Measurements from ENCODE around the gene VPS37B. TPM values are rescaled to one million over a fixed set of nuclear protein-coding genes. Genes with fewer than 3 reads are reported as not detected.

The VPS37B gene
- total and polyA plus RNA-seq, 12 donors = 11.0 to 52.4 (median 28.0) TPM

DNA sequence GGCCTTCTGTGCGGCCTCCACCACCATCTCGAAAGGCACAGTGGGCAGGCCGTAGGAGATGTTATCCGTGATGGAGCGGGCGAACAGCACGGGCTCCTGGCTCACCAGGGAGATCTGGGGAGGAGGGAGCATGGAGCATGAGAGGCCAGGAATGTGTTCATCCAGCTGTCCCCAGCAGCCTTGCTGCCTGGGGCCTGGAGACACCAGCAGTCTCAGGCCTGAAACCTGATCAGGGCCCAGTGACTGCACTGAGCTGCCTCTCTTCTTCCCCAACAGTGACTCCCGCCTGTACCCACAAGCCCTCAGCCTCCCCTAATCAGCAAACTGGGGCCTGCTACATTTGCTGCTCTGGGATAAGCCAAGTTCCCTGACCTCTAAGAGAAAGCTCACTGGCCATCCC is 39.4 kb upstream of the VPS37B start:
- intact Hi-C loops (cut with DNase I) = no loop called here
- no peak for DNase-seq
- Histone ChIP-seq H3K4me1 (replicated peaks in 1 of 2) (no peaks in the 10 kb centered on the region), H3K27ac (no peak overlapping the region), H3K4me3 (no peak overlapping the region), H3K27me3 (no peaks in the 10 kb centered on the region), H3K9me3 (replicated peaks in 1 of 3) (no peaks in the 10 kb centered on the region), H3K36me3 (replicated peaks in 1 of 2) (no peaks in the 10 kb centered on the region)
- no peak for TF ChIP-seq POLR2A (IDR thresholded peaks at IDR 0.05)
- TF ChIP-seq, protein P1, sequence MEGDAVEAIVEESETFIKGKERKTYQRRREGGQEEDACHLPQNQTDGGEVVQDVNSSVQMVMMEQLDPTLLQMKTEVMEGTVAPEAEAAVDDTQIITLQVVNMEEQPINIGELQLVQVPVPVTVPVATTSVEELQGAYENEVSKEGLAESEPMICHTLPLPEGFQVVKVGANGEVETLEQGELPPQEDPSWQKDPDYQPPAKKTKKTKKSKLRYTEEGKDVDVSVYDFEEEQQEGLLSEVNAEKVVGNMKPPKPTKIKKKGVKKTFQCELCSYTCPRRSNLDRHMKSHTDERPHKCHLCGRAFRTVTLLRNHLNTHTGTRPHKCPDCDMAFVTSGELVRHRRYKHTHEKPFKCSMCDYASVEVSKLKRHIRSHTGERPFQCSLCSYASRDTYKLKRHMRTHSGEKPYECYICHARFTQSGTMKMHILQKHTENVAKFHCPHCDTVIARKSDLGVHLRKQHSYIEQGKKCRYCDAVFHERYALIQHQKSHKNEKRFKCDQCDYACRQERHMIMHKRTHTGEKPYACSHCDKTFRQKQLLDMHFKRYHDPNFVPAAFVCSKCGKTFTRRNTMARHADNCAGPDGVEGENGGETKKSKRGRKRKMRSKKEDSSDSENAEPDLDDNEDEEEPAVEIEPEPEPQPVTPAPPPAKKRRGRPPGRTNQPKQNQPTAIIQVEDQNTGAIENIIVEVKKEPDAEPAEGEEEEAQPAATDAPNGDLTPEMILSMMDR (IDR thresholded peaks at IDR 0.05) = no peak
- 86 to 94% (median 92%) methylated on average over 8 of the region's 8 CpGs for WGBS, 4 donors

DNA sequence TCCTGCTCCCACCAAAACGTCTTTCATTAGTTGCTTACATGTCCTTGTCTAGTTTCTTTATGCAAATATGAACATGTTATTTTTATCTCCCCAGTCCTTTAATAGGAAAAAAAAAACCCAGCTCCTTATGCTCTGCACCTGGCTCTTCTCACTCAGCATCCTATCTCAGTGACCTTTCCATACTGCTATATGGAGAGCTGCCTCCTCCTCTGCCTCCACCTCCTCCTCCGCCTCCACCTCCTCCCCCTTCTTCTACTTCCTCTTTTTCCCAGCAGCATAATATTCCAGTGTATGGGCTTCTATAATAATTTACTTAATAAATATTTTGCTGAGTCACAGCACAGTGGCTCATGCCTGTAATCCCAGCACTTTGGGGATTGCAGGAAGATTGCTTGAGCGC is 38.8 kb upstream of the VPS37B start:
- DNase-seq = no peak
- H3K4me3 ChIP-seq = no peak overlapping the region
- H3K36me3 ChIP-seq (replicated peaks in 1 of 2) = no peaks in the 10 kb centered on the region
- TF ChIP-seq, protein P1 (IDR thresholded peaks at IDR 0.05) = no peak
- no peak for TF ChIP-seq POLR2A (IDR thresholded peaks at IDR 0.05)
- H3K9me3 ChIP-seq (replicated peaks in 1 of 3) = no peaks in the 10 kb centered on the region
- intact Hi-C loops (cut with DNase I) = no loop called here
- H3K4me1 ChIP-seq (replicated peaks in 1 of 2) = no peaks in the 10 kb centered on the region
- no peaks in the 10 kb centered on the region for H3K27me3 ChIP-seq
- 74 to 80% (median 77%) methylated on average over 3 of the region's 3 CpGs for WGBS, 4 donors
- no peak overlapping the region for H3K27ac ChIP-seq

DNA sequence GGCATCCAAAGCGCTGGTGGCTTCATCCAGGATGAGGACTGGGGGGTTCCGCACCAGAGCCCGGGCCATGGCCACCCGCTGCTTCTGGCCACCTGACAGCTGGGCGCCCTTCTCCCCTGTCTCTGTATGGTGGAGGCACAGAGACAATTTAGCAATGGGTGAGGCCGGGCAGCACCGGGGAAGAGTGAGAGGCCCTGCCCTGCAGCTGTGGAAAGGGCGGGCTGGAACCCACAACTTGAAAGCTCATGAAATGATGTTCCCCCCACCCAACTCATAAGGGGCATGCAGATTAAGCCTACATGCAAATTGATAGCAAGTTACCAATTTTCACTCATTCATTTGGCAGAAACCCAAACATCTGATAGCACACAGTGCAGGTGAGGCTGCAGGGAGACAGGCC is 36.3 kb upstream of the VPS37B start:
- intact Hi-C loops (cut with DNase I) = no loop called here
- H3K4me1 ChIP-seq (replicated peaks in 1 of 2) = no peaks in the 10 kb centered on the region
- WGBS, 4 donors = 80 to 95% (median 91%) methylated on average over 3 to 8 of the region's 8 CpGs; no CpG with 5 or more reads in 1 of the 4 donors
- H3K36me3 ChIP-seq (replicated peaks in 1 of 2) = no peaks in the 10 kb centered on the region
- DNase-seq = no peak
- no peaks in the 10 kb centered on the region for H3K9me3 ChIP-seq (replicated peaks in 1 of 3)
- H3K4me3 ChIP-seq = no peak overlapping the region
- TF ChIP-seq, protein P1 (IDR thresholded peaks at IDR 0.05) = no peak
- H3K27ac ChIP-seq = no peak overlapping the region
- no peaks in the 10 kb centered on the region for H3K27me3 ChIP-seq

DNA sequence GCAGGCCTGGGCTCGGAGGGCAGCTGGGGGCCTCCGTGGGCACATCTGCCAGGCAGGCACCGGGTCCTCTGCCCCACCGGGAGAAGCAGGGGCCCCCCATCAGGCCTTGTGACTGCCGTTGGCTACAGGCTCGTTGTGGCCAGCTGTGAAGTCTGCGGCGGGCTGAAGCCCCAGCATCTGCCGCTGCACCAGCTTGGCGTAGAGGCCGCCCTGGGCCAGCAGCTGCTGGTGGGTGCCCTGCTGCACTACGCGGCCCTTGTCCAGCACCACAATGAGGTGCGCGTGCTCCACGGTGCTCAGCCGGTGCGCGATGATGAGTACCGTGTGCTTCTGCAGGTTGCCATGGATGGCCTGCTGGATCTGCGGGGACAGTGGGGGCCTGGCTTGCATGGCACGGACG is 33.9 kb upstream of the VPS37B start:
- no peaks in the 10 kb centered on the region for H3K9me3 ChIP-seq (replicated peaks in 1 of 3)
- no peaks in the 10 kb centered on the region for H3K4me1 ChIP-seq (replicated peaks in 1 of 2)
- intact Hi-C loops (cut with DNase I) = no loop called here
- 95 to 100% (median 97%) methylated on average over 11 to 23 of the region's 23 CpGs for whole genome bisulfite sequencing, 4 donors
- TF ChIP-seq, protein P1 (IDR thresholded peaks at IDR 0.05) = no peak
- TF ChIP-seq POLR2A (IDR thresholded peaks at IDR 0.05) = no peak
- no peaks in the 10 kb centered on the region for H3K27me3 ChIP-seq
- DNase-seq = no peak
- H3K27ac ChIP-seq = no peak overlapping the region
- no peaks in the 10 kb centered on the region for H3K36me3 ChIP-seq (replicated peaks in 1 of 2)
- H3K4me3 ChIP-seq = no peak overlapping the region
